Caki2 (cell line): ENCODE results near the gene NPTXR. TPM values are rescaled to one million over a fixed set of nuclear protein-coding genes. Genes with fewer than 3 reads are reported as not detected.

Experiments used
- DNase-seq: peaks from one replicate; pipeline ENCODE4 v3.0.0-alpha.2; 2015; ENCODE audit warnings: low read depth
- in situ Hi-C: cut with HindIII; loops from 2 replicates; pipeline ENCODE4 v1.10.0; 2016; ENCODE audit warnings: low sequenced_read_pairs, low pct_unique_long_range_greater_than_20kb, mixed read lengths
- total RNA-seq: library from RNA; depleted of rRNA; stranded (reverse); fragments of >200 nt; shearing (Covaris generic); gene quantifications from 2 replicates; pipeline ENCODE4 v1.2.3, GENCODE V29; 2014; ENCODE audit warnings: low replicate concordance

The NPTXR gene
- total RNA-seq, 1 experiment from 2014 or later, result 6.7 TPM

DNA sequence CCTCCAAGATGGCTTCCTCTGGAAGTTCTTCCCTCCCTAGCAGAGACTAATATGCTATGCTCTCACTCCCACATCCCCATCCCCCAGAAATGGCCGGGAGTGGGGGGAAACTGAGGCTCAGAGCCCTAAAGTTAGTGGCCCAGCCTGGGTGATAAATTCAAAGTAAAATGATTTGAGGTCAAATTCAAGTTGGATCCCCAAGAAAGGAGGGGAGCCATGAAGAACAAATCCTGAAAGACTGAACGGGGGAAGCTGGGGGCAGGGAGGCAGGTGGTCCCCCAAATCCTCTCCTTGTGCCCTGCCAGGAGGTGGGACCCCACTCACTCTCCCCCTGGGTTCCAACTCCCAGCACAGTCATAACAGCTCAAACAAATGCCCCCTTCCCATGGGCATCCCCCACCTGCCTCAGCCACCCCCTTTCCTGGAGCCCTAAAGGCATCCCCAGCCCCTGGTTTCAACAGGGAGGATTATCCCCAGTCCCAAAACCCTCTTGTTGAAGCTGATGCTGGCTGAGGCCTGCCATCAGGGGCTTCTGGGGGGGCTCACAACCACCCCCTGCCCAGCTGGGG is 27.0 kb upstream of the NPTXR start:
- in situ Hi-C loops, result no loop called here
- no peak for DNase-seq

- in situ Hi-C loops, result no loop called here
- peak; percentile 71 for DNase-seq
These were observed 26.5 kb upstream of the NPTXR start for GRCh38 chr22:38870312-38870741.

DNA sequence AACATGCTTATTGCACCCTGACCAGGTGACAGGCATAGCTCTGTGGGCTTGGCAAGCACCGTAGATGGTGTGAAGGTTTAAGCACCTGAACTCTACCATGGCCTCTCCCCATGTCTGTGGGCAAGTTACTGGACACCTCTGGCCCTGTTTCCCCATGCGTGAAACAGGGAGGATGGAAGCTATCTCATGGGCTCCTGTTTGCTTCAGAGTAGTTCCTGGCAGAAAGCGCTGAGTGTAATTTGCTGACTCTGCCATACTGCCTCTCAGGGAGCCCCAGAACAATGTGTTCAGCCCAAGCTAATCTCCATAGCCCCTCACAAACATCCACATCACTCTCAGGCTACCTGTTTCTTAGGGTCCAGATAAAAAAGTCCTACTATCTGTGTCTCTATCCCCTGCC is 25.8 kb upstream of the NPTXR start:
- in situ Hi-C loops, result no loop called here
- DNase-seq, result no peak

- in situ Hi-C loops, result no loop called here
- peak; percentile 55 for DNase-seq
These were observed 25.1 kb upstream of the NPTXR start for GRCh38 chr22:38868886-38869381.

DNA sequence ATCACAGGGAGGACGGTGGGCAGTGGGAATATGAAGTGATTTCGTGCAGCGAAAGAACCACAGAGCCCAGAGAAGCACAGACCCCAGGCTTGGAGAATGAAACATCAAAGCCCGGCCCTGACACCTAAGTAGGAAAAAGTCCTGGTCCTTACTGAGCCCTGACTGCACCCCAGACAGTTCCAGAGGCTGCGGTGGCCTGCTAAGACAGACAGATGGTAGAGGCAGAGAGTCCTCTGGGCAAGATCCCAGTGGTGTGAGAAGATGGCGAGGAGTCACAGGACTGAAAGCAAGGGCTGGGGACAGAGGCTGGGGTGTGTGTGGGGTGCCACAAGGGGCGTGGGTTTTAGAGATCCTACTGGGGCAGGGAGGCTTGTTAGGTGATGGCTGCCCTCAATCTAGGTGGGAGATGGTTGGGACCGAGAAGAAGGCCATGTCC is 24.5 kb upstream of the NPTXR start:
- in situ Hi-C loops, result no loop called here
- DNase-seq, result no peak

- in situ Hi-C loops, result no loop called here
- DNase-seq, result no peak
These were observed 23.9 kb upstream of the NPTXR start for GRCh38 chr22:38867471-38868285.

DNA sequence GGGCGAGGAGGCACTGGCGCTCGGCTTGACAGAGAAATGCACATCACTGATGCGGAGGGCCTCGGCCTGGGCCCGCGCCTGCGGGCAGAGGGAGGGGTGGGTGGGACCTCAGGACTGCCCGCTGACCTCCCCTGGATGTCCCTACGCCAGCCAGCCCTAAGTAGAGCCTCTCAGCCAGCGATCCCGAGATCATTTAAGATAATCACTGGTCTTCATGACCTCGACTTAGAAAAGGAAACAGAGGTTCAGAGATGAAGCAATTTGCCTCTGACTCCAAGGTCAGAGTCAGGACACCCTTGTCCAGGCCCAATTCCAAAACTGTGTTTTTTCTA is 23.3 kb upstream of the NPTXR start:
- in situ Hi-C loops, result no loop called here
- no peak for DNase-seq

DNA sequence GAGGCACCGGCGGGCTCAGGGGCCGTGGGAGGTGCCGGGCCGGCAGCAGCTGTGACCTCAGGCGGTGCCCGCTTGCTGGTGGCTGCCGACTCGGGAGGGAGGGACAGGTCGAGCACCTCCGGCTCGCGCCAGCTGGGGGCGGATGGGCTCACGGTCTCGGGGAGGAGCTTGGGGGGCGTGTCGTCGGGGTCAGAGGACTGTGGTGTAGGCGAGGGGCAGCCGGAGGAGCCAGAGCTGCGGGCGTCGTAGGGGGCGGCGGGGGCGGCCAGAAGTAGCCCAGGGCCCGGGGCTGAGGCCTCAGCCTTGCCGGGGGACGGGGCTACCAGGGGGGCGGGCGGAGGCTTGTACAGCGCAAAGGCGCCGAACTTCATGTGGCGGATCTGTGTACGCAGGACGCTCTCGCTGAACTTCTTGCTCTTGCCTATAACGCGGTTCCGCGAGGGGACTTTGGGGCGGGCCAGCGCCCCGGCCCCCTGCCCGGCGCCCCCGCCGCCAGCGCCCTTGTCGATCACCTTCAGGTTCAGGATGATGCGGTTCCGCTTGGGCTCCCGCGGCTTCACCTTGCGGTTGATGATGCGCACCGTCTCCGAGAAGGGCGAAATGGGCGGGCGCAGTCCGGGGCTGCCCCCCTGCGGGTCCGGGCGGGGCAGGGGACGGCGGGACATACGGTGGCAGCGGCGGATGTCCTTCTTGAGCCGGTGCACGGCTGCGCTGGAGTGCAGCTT is 22.7 kb upstream of the NPTXR start:
- in situ Hi-C loops, result no loop called here
- no peak for DNase-seq

DNA sequence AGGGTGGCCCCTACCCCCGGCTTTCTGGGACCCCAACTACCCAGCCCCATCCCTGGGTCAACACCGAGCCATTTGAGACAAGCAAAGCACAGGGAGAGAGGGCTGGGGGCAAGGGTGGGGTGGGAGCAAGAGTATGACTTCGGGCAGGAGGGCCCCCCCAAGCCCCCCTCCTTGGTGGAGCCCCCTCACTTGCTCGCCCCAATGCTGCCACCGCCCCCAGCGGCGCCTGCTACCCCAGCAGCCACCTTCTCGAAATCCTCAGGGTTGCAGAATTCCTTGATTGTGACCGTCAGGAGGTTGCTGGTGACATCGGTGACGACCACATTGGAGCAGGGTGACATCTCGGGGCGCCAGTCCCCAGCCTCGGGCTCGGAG is 22.2 kb upstream of the NPTXR start:
- no peak for DNase-seq
- in situ Hi-C loops, result no loop called here

DNA sequence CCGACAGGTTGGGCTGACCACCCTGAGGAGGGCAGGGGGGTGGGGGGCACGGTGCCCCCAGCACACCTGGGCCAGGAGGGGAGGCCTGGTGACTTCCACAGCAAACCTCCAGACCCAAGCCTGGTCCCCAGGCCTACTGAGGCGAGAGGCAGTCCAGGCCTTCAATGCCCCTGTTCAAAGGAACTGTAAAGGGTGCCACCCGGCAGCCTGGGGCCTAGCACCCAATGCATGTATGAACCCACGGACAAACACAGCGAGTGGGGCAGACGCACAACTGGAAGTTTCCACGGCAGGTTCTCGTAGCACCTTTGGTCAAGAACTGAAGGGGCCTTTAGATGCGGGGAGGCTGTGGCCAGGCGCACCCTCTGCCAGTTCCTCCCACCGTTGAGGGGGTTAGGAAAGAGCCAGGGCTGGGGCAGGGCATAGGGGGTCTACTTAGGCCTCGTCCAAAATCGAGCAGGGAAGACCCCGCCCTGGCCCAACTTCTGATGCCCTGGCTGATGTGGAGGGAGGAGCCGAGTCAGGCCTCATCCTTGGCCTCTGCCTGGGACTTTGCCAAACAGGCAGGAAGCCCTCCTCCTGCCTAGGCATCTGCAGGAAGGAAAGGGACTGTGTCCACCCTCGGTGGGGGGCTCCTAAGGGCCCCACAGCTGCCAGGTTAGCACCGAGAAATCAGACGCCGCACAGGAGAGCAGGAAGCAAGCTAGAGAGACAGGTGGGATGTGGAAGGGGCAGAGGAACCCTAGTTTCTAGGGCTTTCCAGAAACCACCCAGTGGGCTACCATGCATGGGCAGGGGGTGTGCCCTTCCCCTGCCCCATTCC is 21.6 kb upstream of the NPTXR start:
- no peak for DNase-seq
- in situ Hi-C loops, result no loop called here

- in situ Hi-C loops, result no loop called here
- DNase-seq, result no peak
These were observed 20.7 kb upstream of the NPTXR start for GRCh38 chr22:38864361-38865191.

DNA sequence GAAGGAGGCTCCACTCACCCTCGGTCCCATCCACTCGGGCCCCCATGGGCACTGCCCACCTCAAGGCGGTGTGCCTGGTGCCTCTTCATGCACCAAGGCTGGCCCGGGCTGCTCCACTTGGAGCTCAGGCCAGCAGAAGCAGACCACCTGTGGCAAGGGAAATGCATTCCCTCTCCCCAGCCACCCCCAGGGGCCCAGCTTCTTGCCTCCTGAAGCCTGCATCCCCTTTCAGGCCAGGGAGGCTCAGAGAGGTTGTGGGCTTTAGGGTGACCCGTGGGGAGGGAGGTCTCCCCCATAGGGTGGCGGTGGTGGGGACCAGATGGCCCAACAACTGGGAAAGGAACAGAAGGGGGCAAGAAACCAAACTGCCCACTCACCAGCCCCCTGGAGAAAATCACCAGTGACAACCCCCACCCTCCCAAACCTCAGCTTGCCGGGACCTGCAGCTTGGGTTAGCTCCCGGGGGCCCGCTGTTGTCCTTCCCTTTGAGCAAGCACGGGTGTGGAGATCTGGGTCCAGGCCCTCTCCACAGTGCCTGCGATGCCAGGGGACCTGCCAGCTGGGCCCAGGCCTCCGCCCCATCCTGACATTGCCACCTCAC is 19.8 kb upstream of the NPTXR start:
- in situ Hi-C loops, result no loop called here
- DNase-seq, result no peak

DNA sequence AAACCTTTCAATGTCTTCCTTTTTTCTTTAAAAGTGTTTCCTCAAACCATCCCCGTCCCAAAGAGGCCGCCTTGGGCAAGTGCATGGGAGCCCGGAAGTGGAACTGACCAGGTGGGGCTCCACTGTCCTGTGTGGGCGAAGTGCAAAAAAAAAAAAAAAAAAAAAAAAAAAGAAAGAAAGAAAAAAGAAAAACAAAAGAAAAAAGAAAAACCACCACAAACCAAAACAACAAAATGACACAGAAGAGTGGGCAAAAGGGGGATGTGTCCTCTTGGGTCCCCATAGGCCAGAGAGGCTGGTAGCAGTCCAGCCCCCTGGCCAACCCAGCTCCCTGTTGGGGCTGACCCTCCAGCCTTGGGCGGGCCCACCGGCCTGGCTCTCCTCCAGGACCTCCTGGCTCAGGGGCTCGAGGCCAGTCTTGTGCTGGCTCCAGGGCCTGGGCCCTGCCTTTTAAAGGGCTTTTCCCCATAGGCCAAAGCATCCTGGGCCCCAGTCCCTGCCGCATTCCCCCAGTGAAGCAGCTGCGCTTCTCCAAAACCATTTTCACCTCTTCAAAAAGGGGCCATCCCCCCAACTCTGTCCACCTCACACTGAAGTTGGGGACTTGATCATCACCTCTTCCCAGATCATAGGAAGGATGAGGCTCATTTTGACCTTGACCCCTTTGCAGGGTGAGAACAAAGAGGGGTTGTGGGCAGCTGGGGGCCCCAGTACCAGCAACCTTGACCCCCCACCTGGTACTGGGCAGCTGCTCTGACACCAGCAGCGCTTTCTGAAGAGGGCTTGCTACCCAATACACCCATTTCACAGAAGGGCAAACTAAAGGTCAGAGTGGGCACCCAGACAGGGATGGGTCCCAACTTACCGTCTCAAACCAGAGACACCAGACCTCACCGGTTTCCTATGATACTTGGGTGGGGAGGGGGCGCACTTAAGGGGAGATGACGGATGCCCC is 18.8 kb upstream of the NPTXR start:
- in situ Hi-C loops, result no loop called here
- DNase-seq, result no peak

GRCh38 chr22:38861927-38862326 is 18.1 kb upstream of the NPTXR start:
- in situ Hi-C loops, result no loop called here
- DNase-seq, result no peak

GRCh38 chr22:38861170-38861876 is 17.5 kb upstream of the NPTXR start:
- DNase-seq, result no peak
- in situ Hi-C loops, result no loop called here
